Suppressor macrophage (primary cell): ENCODE data around the gene OVAAL.

Source experiments
- DNase-seq, 4 experiments: peaks; one replicate each; pipeline ENCODE4 v3.0.0-alpha.2; 2020 to 2022

The OVAAL gene

DNA sequence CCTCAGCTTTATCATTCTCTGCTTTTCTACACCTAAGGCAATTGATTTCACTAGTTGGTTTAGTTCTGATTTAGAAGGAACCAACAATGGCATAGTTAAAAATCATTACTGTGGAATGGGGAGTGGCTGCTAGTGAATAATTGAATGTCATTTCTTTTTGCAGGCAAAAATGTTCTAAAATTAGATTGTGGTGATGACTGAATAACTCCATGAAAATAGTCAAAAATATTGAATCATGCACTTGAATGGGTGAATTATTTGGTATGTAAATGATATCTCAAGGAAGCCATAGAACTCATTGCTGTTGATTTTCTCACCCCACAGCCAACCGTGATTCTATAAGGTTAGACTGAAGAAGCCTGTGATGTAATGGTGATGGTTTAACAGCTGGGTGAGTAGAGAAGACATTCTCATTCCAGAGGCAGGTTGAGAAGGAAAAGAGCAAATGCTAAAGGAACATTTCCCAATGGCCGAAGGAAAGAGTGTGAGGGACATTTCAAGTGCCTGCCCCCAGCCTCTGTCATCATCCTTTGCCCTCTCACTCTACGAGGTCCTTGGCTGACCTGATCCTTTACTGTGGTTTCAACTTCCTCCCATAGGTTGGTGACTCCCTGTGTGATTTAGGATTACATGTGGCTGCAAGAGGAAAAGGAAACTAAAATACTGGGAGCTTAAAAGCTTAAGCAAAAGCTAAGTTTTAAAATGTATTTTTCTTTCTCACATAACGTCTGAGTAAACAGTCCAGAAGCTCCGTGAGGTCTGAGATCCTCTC is 12.5 kb downstream of the OVAAL start:
- DNase-seq: peak; percentile 6 to 53 (median 44)

DNA sequence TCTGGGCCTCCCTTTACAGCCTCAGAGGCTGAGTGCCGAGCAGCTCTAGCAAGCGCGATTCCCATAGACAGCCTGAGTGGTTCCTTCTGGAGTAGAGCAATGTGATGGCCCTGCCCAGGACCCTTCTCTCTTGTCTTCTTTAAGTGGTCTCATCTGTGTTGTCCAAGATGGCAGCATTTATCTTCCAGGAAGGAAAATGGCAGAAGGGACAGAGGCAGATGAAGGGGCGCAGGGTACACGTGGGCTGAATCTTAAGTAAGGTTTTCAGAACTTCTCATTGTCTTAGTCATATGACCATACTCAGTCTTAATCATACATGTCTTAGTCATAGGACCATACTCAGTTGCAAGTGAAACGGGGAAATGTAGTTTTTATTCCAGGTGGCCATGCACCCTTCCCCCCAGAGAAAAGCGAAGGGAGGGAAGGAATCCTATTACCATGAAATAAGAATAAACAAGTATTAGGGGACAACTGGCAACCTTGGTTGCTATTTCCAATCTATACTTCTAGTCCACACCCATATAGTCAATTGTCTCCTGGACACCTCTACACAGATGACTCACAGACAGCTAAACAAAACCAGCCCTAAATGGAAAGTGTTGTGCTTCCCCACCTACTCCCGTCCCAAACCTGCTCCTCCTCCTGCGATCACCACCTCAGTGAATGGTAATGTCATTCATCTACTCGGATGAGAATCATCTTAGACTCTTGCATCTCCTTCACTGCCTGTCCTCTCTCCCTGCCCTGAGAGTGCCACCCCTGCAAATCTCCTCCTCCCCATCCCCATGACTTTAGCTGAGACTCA is 13.3 kb downstream of the OVAAL start:
- peak; percentile 11 to 54 (median 52) for DNase-seq

DNA sequence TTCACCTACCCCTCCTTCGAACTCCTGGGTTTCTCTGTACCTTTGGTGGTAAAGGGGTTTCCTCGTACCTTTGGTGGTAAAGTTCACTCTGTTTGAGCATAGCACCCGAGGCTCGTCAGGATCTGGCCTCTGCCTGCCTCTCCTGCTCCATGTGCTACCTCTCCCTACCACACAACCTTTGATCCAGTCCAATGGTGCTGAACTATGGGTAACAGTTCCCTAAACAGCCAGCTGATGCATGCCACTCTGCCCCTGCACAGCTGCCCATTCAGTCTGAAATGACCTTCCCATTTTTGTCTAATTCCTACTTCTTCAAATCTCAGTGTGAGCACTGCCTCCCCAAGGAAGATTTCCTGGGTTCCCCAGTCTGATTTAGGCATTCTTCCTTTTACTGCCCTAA is 14.0 kb downstream of the OVAAL start:
- DNase-seq: peak; percentile 31 to 66 (median 61)

DNA sequence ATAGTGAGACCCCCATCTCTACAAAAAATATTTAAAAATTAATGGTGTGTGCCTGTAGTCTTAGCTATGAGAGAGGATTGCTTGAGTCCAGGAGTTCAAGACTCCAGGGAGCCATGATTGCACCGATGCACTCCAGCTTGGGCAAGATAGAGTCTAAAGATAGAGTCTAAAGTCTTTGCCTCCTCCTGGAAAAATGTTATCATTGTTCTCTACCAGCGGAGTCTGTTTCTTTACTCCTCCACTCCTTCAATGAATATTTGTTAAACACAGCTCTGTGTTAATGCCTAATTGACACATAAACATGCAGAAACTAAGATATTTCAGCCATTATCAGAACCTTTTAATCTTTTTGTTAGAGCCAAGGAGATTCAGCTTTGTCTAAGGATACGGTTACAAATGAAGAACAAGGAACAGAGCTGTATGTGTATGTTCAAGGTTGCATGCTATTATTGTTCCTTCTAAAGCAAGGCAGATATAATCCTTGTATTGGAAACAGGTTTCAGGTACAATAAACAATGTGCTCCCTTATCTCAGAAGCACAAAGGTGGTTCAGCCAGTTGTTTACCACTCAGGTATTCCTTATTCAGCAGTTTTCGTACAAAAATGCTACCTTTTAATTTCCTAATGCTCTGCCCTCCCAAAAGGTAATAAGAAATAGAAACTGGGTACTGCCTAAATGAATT is 15.4 kb downstream of the OVAAL start:
- DNase-seq: no peak

DNA sequence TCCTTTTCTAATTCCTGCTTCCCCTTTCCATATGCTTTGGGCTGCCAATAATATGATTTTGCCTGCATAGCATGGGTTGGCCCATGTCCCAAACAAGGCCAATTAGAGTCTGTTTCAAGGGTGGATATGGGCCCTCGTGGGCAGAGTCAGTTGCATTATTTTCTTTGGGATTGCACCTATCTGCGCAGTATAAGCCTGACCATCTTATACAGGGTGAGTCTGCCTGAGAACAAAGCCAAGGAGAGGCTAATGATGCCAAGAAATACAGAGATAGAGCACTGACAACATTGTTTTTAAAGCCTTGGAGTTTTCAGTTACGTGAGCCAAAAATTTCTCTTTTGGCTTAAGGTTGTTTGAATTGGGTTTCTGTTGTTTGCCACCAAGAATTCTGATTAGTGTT is 18.6 kb downstream of the OVAAL start:
- no peak for DNase-seq

DNA sequence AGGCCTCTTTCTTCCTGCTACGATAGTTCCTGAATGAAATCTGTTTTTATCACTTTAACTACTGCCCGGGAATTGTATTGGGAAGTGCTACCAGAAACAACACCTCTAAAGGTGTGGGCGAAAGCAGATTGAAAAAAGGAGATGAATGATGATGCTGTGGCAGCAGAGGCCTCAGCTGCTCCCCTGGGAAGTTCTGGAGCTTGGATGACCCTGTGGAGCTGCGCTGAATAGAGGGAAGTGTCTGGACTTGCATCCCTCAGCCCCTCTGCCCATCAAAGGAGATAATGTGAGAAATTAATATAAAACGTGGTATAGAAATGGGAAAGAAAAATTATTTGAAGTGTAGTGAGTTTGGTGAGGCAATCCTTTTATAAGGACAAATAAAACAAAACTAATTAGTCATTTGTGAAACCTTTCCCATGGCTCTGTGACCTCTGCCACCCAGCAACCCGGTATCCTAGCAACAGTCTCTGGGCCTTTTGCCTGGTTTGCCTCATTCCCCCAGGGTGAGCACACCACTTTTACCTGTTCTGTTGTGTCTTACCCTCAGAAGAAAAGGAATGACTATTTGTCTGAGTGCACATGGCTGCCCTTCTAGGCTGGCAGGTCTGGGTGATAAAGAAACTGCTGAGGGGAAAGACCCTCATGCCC is 21.3 kb downstream of the OVAAL start:
- DNase-seq: no peak

DNA sequence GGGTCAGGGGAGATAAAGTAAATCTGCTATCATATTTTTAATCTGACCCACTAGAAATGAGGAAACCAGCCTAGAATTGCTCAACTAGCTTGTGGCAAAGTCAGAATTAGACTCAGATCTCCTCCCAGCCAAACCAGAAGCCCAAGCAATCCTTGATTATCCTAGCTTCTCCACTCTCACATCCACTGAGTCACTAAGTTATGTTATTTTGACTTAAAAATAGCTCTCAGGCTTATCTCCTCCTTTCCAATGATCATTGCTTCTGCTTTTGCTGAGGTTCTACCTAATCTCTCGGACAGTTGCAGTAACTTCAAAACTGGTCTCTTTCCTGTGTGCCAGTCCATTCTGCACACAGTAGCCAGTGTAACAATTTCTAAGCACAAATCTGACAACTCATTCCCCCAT is 22.9 kb downstream of the OVAAL start:
- DNase-seq: peak; percentile 13 to 58 (median 47)

DNA sequence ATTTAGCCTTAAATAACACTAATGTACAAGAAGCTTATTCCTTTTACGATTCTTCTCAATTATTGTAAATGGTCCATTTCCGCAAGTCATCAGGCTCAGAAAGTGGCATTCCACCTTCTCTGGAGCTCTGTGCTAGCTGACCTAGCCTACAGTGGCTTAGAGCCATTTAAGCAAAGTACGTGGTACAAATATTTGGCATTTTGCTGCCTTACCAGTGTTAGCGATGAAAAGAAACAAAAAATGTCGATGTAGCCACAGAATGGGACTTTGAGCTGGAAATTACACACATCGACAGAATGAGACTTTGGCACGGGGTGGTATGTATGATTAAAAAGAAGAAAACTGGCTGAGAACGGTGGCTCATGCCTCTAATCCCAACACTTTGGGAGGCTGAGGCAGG is 26.1 kb downstream of the OVAAL start:
- no peak for DNase-seq

DNA sequence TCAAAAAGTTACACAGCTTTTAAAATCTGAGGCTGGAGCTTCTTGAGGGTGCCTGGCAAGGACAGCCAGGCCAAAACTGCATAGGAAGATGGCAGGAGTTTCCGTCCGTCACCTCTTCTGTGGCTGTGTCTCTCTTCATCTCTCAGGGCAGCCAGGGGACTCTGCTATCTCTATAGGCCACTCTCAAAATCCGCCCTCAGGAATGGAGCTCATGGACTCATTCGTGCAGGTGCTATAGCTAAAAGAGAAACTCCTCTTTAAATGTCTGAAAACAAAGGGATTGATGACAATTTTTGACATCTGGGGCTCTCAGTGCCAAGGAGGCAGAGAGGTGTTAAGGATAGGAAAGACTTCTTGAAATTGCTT is 27.2 kb downstream of the OVAAL start:
- no peak for DNase-seq

DNA sequence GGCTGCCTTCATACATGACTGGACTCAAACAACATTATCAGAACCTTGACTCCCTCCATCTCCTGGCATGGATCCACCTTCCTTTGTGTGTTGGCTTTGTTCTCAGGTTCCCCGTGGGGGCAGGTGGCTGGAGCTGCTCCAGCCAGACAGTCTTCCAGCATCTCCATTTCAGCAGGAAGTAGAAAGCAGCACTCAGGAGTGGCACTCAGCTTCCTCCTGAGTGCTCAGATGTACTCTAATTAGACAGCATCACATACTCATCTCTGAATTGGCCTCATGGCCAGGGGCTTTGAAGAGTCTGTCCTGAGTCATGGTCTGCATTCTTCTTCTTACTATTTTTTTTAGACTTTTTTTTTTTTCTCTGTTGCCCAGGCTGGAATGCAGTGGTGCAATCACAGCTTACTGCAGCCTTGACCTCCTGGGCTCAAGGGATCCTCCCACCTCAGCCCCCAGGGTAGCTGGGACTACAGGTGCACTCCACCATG is 27.9 kb downstream of the OVAAL start:
- DNase-seq: no peak

DNA sequence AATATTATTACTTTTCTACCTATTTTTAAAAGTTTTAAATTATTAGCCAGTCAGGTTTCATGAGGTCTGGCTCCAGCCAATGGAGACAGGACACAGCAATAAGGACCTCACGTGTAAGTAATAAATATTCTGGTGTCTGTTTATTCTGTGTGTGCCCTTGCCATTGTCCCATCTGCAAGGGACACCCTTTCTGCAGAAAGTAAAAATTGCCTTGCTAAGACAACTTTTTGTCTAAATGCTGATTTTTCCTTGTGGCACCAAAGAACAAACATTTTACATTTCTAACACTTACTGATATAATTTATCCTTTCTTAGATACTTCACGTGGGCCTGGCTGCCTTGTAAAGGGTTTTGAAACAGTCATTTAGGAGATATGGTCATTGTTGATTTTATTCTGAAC is 29.4 kb downstream of the OVAAL start:
- no peak for DNase-seq

DNA sequence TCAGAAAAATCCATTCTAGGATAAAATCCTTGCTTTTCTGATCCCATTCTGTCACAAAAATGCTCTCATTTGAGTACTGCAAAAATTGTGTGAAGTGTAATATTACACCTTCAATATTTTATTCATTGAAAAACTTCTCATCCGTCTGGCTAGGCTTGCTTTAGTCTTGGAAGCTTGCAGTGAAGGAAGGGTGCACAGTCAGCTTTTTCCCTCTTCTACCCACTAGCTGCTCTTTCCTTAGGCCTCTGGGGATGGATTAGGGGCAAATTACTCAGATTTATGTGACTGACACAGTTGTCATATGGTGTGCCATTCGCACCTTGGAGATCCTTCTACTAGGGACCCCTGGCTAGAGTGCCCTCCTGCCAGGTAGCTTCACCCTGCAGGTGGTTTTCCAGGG is 32.1 kb downstream of the OVAAL start:
- no peak for DNase-seq

DNA sequence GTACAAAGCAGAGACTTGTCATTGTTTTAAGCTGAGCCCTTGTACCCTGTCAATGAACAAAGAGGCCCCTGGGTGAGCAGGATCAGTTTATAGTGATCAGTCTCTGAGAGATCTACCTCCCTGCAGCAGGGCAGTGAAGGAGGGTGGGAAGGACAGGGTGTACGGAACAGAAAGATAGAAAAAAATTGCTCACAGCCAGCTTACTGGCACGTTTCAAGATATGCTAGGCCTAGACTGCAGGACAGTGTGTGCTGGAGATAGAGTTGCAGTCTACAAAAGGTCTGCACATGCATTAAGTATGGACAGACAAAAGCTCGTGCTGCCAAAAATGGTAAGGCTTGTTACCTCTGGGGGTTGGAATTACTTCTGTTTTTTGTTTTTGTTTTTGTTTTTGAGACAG is 34.6 kb downstream of the OVAAL start:
- no peak for DNase-seq

DNA sequence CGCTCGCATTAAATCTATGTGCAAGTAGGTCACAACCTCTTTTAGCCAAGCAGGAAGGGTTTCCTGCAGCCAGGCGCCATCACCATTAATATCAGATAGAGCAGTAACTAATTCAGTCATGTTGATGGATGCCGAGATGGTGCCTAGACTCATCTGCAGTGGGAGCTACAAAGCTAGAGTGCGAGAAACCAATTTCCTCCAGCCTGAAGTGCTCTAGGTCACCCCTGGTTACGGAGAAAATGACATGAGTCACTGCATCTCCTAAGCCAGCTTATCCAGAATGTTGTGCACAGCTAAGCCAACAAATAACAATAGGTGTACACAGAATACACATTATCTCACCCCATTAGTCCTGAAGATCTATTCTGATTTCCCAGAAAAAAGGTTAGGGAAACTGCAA is 36.0 kb downstream of the OVAAL start:
- no peak for DNase-seq

DNA sequence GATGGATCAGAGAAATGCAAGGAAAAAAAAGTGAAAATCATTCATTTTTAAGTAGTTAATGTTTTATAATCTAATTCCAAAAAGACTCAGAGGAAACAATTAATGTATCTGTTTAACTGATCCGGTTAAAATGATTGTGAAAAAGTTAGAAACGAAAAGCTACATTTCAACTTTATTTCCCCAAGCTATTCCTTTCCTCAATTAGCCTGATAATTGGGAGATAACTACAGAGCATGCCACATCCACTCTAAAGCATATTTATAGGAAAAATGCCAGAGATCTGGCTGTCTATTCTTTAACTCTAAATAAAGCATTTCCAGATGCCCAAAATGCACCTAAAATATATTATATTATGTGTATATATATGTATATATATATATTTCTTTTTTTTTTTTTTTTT is 37.2 kb downstream of the OVAAL start:
- no peak for DNase-seq

DNA sequence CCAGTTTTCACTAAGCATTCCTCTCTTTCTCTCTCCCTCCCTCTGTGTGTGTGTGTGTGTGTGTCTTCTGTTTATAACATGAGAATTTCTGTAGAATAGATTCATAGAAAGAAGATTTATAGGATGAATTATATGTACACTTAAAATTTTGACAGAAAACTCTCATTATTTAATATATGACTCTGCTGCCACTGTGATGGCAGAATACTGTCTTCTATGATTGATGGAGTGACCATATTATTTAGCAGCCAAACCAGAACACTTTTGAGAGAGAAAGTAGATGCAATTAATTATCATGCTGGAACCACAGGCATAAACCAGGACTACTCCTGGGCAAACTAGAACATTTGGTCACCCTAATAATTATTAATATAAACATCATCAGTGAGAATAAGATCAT is 38.8 kb downstream of the OVAAL start:
- no peak for DNase-seq

DNA sequence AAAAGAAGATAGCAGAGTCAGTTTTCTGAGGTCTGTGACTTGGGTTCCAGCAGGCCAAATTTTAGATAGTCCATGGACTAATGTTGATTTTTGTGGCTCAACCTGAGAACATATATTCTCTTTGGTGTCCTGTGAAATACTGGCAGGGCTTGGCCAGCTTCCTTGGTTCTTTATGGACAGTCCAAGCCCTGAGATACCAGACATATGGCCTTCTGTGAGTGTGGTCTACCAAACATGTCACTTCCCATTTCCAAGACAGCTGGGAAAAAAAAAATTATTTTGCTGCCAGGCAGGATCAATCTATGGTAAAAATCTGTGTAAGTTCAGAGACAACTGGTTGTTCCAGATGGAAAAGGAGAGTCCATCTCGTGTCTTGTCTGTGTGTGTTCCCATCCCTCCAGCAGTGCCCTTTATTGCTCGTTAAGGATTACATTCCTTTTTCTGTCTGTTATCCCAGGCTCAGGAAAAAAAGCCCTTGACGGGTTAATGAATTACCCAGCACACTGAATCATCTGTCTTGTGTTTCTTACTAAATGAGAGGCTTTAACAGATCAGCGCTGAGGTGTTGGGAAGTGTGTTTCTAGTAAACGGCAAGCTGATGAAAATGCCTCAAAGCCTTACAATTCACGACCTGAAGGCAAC is 39.7 kb downstream of the OVAAL start:
- DNase-seq: no peak

DNA sequence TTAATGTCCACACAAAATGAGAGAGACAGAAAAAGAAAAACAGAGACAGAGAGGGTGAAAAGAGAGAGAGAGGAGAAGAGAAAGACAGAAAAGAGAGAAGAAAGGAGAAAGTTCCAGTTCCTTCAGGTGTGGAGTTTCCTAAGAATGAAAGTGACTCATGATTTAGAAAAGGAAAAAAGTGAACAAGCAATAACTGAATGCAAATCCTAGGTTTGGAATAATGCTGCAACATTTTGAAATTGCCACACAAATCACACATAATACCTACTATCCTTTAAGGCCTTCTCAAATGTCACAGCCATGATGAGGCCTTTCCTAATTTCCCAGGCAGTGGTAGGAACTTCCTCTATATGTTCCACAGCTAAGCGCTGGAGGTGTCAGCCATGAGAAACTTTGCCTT is 41.6 kb downstream of the OVAAL start:
- peak in 2 of 4 experiments; percentile 12 to 16 for DNase-seq

DNA sequence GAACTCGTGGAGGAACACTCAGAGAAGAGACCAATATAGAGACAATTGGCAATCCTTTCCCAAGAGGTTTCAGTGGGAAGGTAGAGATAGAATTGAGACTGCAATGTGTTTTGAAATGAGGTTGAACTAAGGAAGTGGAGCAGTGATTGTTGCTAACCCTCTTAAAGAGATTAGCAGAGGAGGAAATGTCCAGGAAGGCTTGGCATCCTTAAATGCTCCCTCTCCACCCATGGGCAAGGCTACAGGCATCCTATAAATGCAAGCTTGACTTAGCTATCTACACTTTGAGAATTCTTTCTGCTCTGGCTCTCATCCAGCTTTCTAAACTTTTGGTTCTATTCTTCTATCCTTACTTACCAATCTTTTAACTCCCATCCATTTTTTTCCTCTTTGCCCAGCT is 42.7 kb downstream of the OVAAL start:
- peak in 1 of 4 experiments; percentile 5 for DNase-seq

DNA sequence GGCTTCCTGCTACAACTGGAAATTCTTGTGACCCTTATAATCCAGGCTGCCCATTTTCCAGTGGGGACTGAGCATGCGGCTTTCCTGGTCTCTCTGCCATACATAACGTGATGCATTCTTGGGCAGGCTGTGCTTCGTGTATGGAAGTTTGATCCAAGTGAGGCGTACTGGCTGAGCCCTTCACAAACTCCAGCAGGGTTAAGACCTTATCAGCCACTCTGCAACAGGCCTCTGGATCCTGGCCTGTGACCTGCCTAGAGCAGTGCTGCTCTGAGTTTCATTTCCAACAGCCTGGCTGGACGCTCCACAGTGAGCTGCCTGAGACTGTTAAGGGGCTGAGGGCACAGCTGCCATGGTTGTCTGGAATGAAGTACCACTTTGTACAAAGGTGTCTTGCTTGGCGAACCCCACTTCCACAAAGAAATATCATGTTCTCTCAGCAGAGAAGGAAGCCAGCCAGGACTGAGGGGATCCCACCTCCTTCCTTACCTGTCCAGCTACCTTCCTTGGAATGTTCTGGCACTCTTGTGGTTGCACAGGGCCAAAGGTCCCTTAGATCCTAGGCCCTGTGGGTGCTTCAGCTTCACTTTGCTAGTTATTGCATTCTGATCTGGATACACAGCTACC is 44.6 kb downstream of the OVAAL start:
- DNase-seq: no peak

DNA sequence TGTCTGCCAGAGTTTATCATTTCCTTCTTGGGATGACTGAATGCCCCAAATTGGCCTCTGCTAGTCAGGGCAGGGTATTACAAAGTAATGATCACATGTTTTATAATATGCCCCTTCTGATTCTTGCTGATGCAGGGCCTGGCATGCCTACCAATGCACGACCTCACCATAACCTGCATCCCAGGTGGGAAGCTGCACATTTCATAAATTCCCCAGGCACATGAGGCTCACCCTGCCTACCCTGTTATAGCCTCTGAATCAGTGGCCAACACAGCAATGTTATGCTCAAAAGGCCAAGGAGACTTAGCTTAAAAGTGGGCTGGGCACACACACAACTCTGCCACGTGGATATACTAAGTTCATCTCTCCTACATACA is 45.1 kb downstream of the OVAAL start:
- DNase-seq: no peak

DNA sequence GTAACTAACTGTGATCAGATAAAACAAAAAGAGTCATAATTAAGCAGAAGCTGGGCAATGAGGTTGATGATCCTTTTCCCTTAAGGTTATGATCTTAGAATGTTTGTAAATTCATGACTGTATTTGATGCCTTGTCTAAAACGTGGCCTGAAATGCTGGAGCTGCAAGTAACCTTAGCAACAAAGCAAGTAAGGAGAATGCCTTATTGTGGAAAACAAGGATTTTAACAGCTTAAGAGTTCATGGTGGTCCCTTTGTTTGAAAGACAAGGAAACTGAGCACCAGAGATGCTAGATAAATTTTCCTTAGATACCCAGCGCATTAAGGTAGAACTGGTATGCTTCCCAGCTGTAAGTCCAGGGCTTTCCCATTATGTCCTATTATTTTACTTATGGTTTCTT is 47.4 kb downstream of the OVAAL start:
- no peak for DNase-seq
